ENCODE data around the gene TCF3. TPM values are rescaled to one million over a fixed set of nuclear protein-coding genes. Genes with fewer than 3 reads are reported as not detected.
A peak's percentile ranks its signal among the peaks of the same experiment; 100 is the strongest.

TCF3 gene
- polyA plus RNA-seq, 4 donors: 43.2 to 68.9 (median 52.7) TPM

DNA sequence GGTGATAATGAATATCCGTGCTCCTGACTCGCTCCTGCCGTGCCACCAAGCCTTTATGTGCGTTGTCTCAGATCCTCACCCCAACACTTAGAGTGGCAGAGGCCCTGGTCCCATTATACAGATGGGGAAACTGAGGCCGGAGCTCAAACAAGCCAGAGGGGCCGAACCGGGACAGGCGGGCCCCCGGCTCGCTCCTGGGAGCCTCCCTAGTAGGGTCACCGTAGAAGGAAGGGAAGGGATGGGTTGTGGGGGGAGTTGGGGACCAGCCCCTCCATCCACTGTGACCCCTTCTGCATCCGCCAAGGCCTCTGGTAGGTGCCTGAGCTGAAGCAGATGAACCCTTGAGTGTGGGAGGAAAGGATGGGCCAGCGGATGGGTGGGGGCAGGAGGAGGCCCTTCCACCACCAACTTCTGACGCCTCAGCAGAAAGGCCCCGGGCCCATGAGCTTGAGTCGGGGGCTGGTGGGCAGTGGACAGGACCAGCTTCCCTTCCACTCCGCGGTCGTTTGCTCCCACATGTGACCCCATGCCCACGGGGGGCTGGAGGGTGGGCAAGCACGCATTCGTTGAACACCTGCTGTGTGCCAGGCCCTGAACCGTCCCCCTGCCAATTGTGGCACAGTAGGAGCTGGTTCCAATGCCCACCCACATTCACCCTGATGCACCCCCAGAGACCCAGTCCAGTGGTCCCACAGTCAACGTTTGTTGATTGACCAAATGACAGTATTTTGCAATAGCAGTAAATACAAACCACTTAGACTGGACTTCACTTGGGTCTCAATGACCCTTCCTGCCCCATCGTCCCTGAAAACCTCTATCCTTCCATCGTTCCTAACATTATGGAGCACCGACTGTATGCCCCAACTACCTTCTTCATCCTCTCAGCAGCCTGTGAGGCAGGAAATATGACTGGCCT, 24.2 kb upstream of the TCF3 start:
- FAIRE-seq (no peak), DNase-seq (no peak)
- Histone ChIP-seq H3K9me3 (ENCODE audit: control insufficient read depth in 2 of 2, insufficient read depth in 1 of 2, low read depth in 1 of 2, low read length in 1 of 2) (no peaks in the 10 kb centered on the region), H3K4me1 (ENCODE audit: control insufficient read depth in 3 of 3, insufficient read depth in 2 of 3, low read depth in 1 of 3, low read length in 2 of 3) (peaks cover 0 to 9% (median 0%) of the 10 kb centered on the region in 3 donors), H3K36me3 (ENCODE audit: control insufficient read depth in 3 of 3, insufficient read depth in 2 of 3, low read depth in 1 of 3, low read length in 3 of 3) (no peaks in the 10 kb centered on the region), H3K27ac (ENCODE audit: low read depth in 1 of 3, low read length in 2 of 3) (no peak overlapping the region), H3K4me3 (ENCODE audit: low read depth in 1 of 3, low read length in 3 of 3) (no peak overlapping the region), H3K27me3 (ENCODE audit: control insufficient read depth in 3 of 3, insufficient read depth in 3 of 3, low read length in 3 of 3) (peaks cover 0 to 62% (median 27%) of the 10 kb centered on the region in 3 donors)
- 31 to 47% (median 41%) methylated on average over 24 to 27 of the region's 27 CpGs for WGBS, 3 donors

DNA sequence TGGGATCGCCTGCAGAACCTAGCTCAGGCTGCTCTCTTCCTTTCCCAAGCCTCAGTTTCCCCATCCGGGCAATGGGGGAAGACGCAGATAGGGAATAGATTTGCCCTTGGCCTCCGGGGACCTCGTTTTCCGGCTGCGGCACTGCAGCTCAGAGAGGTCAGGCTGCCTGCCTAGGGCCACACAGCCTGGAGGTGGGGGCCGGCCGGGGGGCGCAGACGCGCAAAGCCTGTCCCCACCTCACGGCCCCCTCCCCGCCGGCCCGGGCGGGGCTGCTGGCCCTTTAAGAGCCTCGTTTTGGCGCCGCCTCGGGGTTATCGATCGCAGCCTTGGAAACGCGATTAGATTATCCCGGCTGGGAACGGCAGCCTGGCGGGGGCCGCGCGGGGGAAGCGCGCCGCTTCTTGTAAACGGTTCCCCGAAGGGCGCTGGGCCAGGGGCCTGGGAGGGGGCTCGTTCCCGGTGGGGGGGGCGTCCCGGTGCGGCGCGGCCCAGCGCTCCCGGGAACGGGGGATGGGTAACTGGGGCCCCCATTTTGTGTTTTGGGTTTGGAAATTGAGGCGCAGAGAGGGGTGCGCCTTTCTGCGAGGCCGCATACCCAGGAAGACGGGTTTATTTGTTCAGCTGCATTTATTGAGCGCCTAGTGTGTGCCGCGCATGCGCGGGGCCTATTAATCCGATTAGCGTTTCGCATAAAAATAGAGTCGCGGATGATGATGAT, 23.4 kb upstream of the TCF3 start:
- peak; percentile 50 to 54 for DNase-seq
- H3K27me3 ChIP-seq (ENCODE audit: control insufficient read depth in 3 of 3, insufficient read depth in 3 of 3, low read length in 3 of 3): peaks cover 0 to 67% (median 27%) of the 10 kb centered on the region in 3 donors
- WGBS, 3 donors: 6 to 8% (median 7%) methylated on average over 53 to 62 of the region's 62 CpGs

DNA sequence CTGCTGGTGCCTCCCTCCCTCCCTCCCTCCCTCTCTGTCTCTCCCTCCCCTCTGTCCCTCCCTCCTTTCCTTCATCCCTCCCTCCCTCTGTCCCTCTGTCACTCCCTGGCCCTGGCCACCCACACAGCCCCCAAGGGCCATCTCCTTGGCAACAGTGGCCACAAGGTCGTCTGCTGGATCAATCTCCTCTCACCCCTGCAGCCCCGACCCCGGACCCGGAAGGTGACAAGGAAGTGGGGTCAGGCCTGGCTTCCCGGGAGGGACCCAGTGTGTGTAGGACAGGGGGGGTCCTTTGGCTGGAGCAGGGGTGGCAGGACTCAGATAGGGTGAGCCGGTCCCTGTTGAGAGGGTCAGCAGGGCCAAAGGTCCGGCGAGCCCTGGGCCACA, 21.9 kb upstream of the TCF3 start:
- Histone ChIP-seq H3K27ac (ENCODE audit: low read depth in 1 of 3, low read length in 2 of 3) (no peak overlapping the region), H3K27me3 (ENCODE audit: control insufficient read depth in 3 of 3, insufficient read depth in 3 of 3, low read length in 3 of 3) (peaks cover 0 to 68% (median 27%) of the 10 kb centered on the region in 3 donors), H3K9me3 (ENCODE audit: control insufficient read depth in 2 of 2, insufficient read depth in 1 of 2, low read depth in 1 of 2, low read length in 1 of 2) (no peaks in the 10 kb centered on the region), H3K4me1 (ENCODE audit: control insufficient read depth in 3 of 3, insufficient read depth in 2 of 3, low read depth in 1 of 3, low read length in 2 of 3) (peaks cover 0 to 10% (median 0%) of the 10 kb centered on the region in 3 donors), H3K4me3 (ENCODE audit: low read depth in 1 of 3, low read length in 3 of 3) (no peak overlapping the region), H3K36me3 (ENCODE audit: control insufficient read depth in 3 of 3, insufficient read depth in 2 of 3, low read depth in 1 of 3, low read length in 3 of 3) (no peaks in the 10 kb centered on the region)
- FAIRE-seq (no peak), DNase-seq (no peak)
- 14 to 40% (median 31%) methylated on average over 6 to 8 of the region's 8 CpGs for WGBS, 3 donors

More for the DNA sequence above, 23.4 kb upstream of the TCF3 start:
- no peak for FAIRE-seq
- no peak overlapping the region for H3K4me3 ChIP-seq (ENCODE audit: low read depth in 1 of 3, low read length in 3 of 3)
- H3K27ac ChIP-seq (ENCODE audit: low read depth in 1 of 3, low read length in 2 of 3): no peak overlapping the region
- H3K9me3 ChIP-seq (ENCODE audit: control insufficient read depth in 2 of 2, insufficient read depth in 1 of 2, low read depth in 1 of 2, low read length in 1 of 2): no peaks in the 10 kb centered on the region
- no peaks in the 10 kb centered on the region for H3K36me3 ChIP-seq (ENCODE audit: control insufficient read depth in 3 of 3, insufficient read depth in 2 of 3, low read depth in 1 of 3, low read length in 3 of 3)
- peaks cover 0 to 10% (median 0%) of the 10 kb centered on the region in 3 donors for H3K4me1 ChIP-seq (ENCODE audit: control insufficient read depth in 3 of 3, insufficient read depth in 2 of 3, low read depth in 1 of 3, low read length in 2 of 3)

DNA sequence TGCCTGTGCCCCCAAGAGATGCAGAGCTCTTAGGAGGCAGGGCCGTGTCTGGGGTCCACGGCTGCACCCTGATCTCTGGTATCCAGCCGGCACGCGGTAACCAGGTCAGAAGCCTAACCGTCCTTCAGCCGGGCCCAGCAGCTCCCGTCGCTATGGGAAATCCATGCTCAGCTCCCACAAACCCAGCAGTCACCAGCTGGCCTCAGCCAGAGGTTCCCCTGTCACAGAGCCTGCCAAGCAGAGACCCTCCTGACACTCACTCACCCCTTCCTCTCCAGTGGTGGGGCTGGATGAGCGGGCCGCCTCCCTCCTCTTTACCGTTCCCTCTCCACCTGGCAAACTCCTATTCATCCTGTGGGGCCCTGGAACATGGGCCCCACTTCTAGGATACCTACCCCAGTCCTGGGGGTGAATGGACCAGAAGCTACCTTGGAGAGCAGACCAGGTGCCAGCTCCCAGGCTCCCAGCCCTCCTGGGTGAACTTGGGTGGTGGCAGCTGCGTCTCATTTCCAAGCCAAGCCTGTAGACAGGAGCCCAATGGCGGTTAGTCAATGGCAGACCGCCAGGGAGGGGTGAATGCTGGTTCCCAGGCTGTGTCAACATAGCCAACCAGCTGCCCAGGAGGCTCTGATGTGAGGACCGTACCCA, 21.4 kb upstream of the TCF3 start:
- Histone ChIP-seq H3K4me3 (ENCODE audit: low read depth in 1 of 3, low read length in 3 of 3) (no peak overlapping the region), H3K4me1 (ENCODE audit: control insufficient read depth in 3 of 3, insufficient read depth in 2 of 3, low read depth in 1 of 3, low read length in 2 of 3) (peaks cover 0 to 10% (median 0%) of the 10 kb centered on the region in 3 donors), H3K36me3 (ENCODE audit: control insufficient read depth in 3 of 3, insufficient read depth in 2 of 3, low read depth in 1 of 3, low read length in 3 of 3) (no peaks in the 10 kb centered on the region), H3K27me3 (ENCODE audit: control insufficient read depth in 3 of 3, insufficient read depth in 3 of 3, low read length in 3 of 3) (peaks cover 0 to 68% (median 32%) of the 10 kb centered on the region in 3 donors), H3K27ac (ENCODE audit: low read depth in 1 of 3, low read length in 2 of 3) (no peak overlapping the region), H3K9me3 (ENCODE audit: control insufficient read depth in 2 of 2, insufficient read depth in 1 of 2, low read depth in 1 of 2, low read length in 1 of 2) (no peaks in the 10 kb centered on the region)
- FAIRE-seq (no peak), DNase-seq (no peak)
- 43 to 53% (median 50%) methylated on average over 14 to 16 of the region's 16 CpGs for WGBS, 3 donors

- H3K36me3 ChIP-seq (ENCODE audit: control insufficient read depth in 3 of 3, insufficient read depth in 2 of 3, low read depth in 1 of 3, low read length in 3 of 3): no peaks in the 10 kb centered on the region
- no peaks in the 10 kb centered on the region for H3K9me3 ChIP-seq (ENCODE audit: control insufficient read depth in 2 of 2, insufficient read depth in 1 of 2, low read depth in 1 of 2, low read length in 1 of 2)
- DNase-seq: no peak
- H3K27ac ChIP-seq (ENCODE audit: low read depth in 1 of 3, low read length in 2 of 3): no peak overlapping the region
- peaks cover 0 to 15% (median 0%) of the 10 kb centered on the region in 3 donors for H3K4me1 ChIP-seq (ENCODE audit: control insufficient read depth in 3 of 3, insufficient read depth in 2 of 3, low read depth in 1 of 3, low read length in 2 of 3)
- WGBS, 3 donors: 76 to 82% (median 78%) methylated on average over 33 of the region's 33 CpGs
- FAIRE-seq: no peak
- H3K27me3 ChIP-seq (ENCODE audit: control insufficient read depth in 3 of 3, insufficient read depth in 3 of 3, low read length in 3 of 3): peaks cover 0 to 71% (median 36%) of the 10 kb centered on the region in 3 donors
- no peak overlapping the region for H3K4me3 ChIP-seq (ENCODE audit: low read depth in 1 of 3, low read length in 3 of 3)
Measured at GRCh38 chr19:1672769-1673644, 20.6 kb upstream of the TCF3 start.

GRCh38 chr19:1672038-1672768, 19.8 kb upstream of the TCF3 start:
- peak in 1 of 2 donors; percentile 59 for DNase-seq
- Histone ChIP-seq H3K4me1 (ENCODE audit: control insufficient read depth in 3 of 3, insufficient read depth in 2 of 3, low read depth in 1 of 3, low read length in 2 of 3) (peaks cover 0 to 17% (median 0%) of the 10 kb centered on the region in 3 donors), H3K27ac (ENCODE audit: low read depth in 1 of 3, low read length in 2 of 3) (no peak overlapping the region), H3K4me3 (ENCODE audit: low read depth in 1 of 3, low read length in 3 of 3) (peak overlapping the region in 2 of 3 donors; percentile 15 to 26), H3K27me3 (ENCODE audit: control insufficient read depth in 3 of 3, insufficient read depth in 3 of 3, low read length in 3 of 3) (peaks cover 0 to 69% (median 37%) of the 10 kb centered on the region in 3 donors), H3K36me3 (ENCODE audit: control insufficient read depth in 3 of 3, insufficient read depth in 2 of 3, low read depth in 1 of 3, low read length in 3 of 3) (no peaks in the 10 kb centered on the region), H3K9me3 (ENCODE audit: control insufficient read depth in 2 of 2, insufficient read depth in 1 of 2, low read depth in 1 of 2, low read length in 1 of 2) (no peaks in the 10 kb centered on the region)
- no peak for FAIRE-seq
- 2 to 5% (median 3%) methylated on average over 48 to 57 of the region's 57 CpGs for WGBS, 3 donors

GRCh38 chr19:1671716-1672037, 19.3 kb upstream of the TCF3 start:
- DNase-seq (peak in 1 of 2 donors; percentile 37), FAIRE-seq (no peak)
- no peak overlapping the region for H3K27ac ChIP-seq (ENCODE audit: low read depth in 1 of 3, low read length in 2 of 3)
- peak overlapping the region in 1 of 3 donors; percentile 26 for H3K4me3 ChIP-seq (ENCODE audit: low read depth in 1 of 3, low read length in 3 of 3)
- WGBS, 3 donors: 3 to 5% (median 4%) methylated on average over 15 to 17 of the region's 17 CpGs
- H3K36me3 ChIP-seq (ENCODE audit: control insufficient read depth in 3 of 3, insufficient read depth in 2 of 3, low read depth in 1 of 3, low read length in 3 of 3): no peaks in the 10 kb centered on the region
- peaks cover 0 to 64% (median 33%) of the 10 kb centered on the region in 3 donors for H3K27me3 ChIP-seq (ENCODE audit: control insufficient read depth in 3 of 3, insufficient read depth in 3 of 3, low read length in 3 of 3)
- H3K4me1 ChIP-seq (ENCODE audit: control insufficient read depth in 3 of 3, insufficient read depth in 2 of 3, low read depth in 1 of 3, low read length in 2 of 3): peaks cover 0 to 17% (median 0%) of the 10 kb centered on the region in 3 donors
- H3K9me3 ChIP-seq (ENCODE audit: control insufficient read depth in 2 of 2, insufficient read depth in 1 of 2, low read depth in 1 of 2, low read length in 1 of 2): no peaks in the 10 kb centered on the region

All from small intestine (tissue), 7 donors.